OCI-LY3 (cell line): ENCODE measurements around the gene HSD17B7.

Experiments
- CTCF ChIP-seq: fragments of 200-600, 300-600 bp; sonication (generic); IDR thresholded peaks from 2 replicates; pipeline ENCODE4 v1.5.1; 2014; ENCODE audit warnings: antibody characterized with exemption, low read length, low read depth
- EZH2phosphoT487 ChIP-seq: fragments of 200-600 bp; shearing (Covaris generic); IDR thresholded peaks from 2 replicates; pipeline ENCODE4 v1.6.1; 2018; ENCODE audit warnings: antibody characterized with exemption, mixed run types, low read depth

- no peak for TF ChIP-seq CTCF
- TF ChIP-seq EZH2phosphoT487: no peak
These were observed 17.8 kb upstream of the HSD17B7 start for GRCh38 chr1:162772571-162773154.
